HCT116 (cell line): ENCODE measurements around the gene MFSD6.

Experiments
- CBX3 ChIP-seq: IDR thresholded peaks from 2 replicates; pipeline ENCODE4 v1.6.1; 2012; ENCODE audit warnings: low read depth
- CTCF ChIP-seq, 3 experiments: fragments of 200-600 bp in 1 of 3; sonication (generic) in 1 of 3; IDR thresholded peaks in 2 of 3; conservative IDR thresholded peaks in 1 of 3; 2 replicates each; pipeline ENCODE4 v1.5.1; 2012 to 2017; ENCODE audit warnings: low read depth in 2 of 3, low read length in 2 of 3, antibody characterized with exemption in 1 of 3, borderline replicate concordance in 1 of 3, control low read depth in 1 of 3, mild to moderate bottlenecking in 1 of 3, mixed read lengths in 1 of 3, mixed run types in 1 of 3, moderate library complexity in 1 of 3; ENCODE audit not compliant: insufficient read depth in 1 of 3
- EZH2 ChIP-seq: fragments of 200-600 bp; sonication (generic); IDR thresholded peaks from 2 replicates; pipeline ENCODE4 v1.6.1; 2017; ENCODE audit warnings: antibody characterized with exemption, mixed run types
- POLR2A ChIP-seq: IDR thresholded peaks from 2 replicates; pipeline ENCODE4 v1.7.0; 2011; ENCODE audit warnings: borderline replicate concordance; ENCODE audit not compliant: insufficient read depth, insufficient read length; ENCODE audit errors: extremely low read depth
- POLR2AphosphoS5 ChIP-seq: IDR thresholded peaks from 2 replicates; pipeline ENCODE4 v1.6.1; 2011; ENCODE audit warnings: mild to moderate bottlenecking, low read depth, low read length, moderate library complexity
- REST ChIP-seq: IDR thresholded peaks from 2 replicates; pipeline ENCODE4 v1.6.1; 2012; ENCODE audit warnings: low read depth
- TCF7L2 ChIP-seq: IDR thresholded peaks from 2 replicates; pipeline ENCODE4 v1.7.0; 2011; ENCODE audit warnings: borderline replicate concordance, inconsistent platforms; ENCODE audit not compliant: insufficient read depth, insufficient read length; ENCODE audit errors: extremely low read depth
- YY1 ChIP-seq: IDR thresholded peaks from 2 replicates; pipeline ENCODE4 v1.6.1; 2011; ENCODE audit warnings: low read length, low read depth, moderate library complexity, mild to moderate bottlenecking; ENCODE audit not compliant: insufficient replicate concordance; ENCODE audit errors: extremely low read depth
- ZBTB33 ChIP-seq: IDR thresholded peaks from 2 replicates; pipeline ENCODE4 v1.6.1; 2011; ENCODE audit warnings: mild to moderate bottlenecking, low read length, moderate library complexity; ENCODE audit not compliant: insufficient replicate concordance; ENCODE audit errors: extremely low read depth

GRCh38 chr2:190412966-190413365 is 4.8 kb downstream of the MFSD6 start:
- no peak for TF ChIP-seq CTCF (IDR thresholded peaks at IDR 0.05 in 2 of 3, conservative IDR thresholded peaks at IDR 0.05 in 1 of 3; ENCODE audit: borderline replicate concordance in 1 of 3, insufficient read depth in 1 of 3, low read depth in 2 of 3, low read length in 2 of 3)
- no peak for TF ChIP-seq ZBTB33
- no peak for TF ChIP-seq CBX3
- no peak for TF ChIP-seq POLR2A
- no peak for TF ChIP-seq EZH2
- TF ChIP-seq POLR2AphosphoS5, result no peak
- no peak for TF ChIP-seq REST
- no peak for TF ChIP-seq TCF7L2
- no peak for TF ChIP-seq YY1
